ENCODE data around the gene KBTBD12. TPM values are rescaled to one million over a fixed set of nuclear protein-coding genes. Genes with fewer than 3 reads are reported as not detected.

Gene KBTBD12
- total and polyA plus RNA-seq, 10 of the 15 experiments (the other 5 are each of a cell fraction or from before 2014, with no cell fraction given) = 0.01 to 0.11 TPM; not detected in 8

DNA sequence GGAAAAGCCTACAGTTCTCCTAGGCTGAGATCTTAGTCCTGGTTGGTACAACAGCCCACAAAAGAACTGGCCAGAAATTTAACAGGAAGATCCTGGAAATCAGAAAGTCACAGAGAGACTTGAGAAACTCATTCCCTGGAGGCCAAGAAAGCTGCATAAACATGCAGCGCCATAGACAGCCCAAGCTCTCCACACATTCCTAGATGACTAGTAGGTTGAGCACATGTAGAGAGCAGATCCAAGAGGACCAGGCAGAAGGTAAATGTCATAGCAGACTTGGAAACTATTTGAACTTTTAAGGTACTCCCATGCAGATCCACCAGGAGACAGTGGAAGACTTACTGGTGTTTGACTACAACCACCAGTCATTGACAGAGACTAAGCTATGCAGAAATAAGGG lies 18.4 kb downstream of the KBTBD12 start (continued):
- TF ChIP-seq, protein P1, sequence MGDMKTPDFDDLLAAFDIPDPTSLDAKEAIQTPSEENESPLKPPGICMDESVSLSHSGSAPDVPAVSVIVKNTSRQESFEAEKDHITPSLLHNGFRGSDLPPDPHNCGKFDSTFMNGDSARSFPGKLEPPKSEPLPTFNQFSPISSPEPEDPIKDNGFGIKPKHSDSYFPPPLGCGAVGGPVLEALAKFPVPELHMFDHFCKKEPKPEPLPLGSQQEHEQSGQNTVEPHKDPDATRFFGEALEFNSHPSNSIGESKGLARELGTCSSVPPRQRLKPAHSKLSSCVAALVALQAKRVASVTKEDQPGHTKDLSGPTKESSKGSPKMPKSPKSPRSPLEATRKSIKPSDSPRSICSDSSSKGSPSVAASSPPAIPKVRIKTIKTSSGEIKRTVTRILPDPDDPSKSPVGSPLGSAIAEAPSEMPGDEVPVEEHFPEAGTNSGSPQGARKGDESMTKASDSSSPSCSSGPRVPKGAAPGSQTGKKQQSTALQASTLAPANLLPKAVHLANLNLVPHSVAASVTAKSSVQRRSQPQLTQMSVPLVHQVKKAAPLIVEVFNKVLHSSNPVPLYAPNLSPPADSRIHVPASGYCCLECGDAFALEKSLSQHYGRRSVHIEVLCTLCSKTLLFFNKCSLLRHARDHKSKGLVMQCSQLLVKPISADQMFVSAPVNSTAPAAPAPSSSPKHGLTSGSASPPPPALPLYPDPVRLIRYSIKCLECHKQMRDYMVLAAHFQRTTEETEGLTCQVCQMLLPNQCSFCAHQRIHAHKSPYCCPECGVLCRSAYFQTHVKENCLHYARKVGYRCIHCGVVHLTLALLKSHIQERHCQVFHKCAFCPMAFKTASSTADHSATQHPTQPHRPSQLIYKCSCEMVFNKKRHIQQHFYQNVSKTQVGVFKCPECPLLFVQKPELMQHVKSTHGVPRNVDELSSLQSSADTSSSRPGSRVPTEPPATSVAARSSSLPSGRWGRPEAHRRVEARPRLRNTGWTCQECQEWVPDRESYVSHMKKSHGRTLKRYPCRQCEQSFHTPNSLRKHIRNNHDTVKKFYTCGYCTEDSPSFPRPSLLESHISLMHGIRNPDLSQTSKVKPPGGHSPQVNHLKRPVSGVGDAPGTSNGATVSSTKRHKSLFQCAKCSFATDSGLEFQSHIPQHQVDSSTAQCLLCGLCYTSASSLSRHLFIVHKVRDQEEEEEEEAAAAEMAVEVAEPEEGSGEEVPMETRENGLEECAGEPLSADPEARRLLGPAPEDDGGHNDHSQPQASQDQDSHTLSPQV (IDR thresholded peaks at IDR 0.05) = no peak
- TF ChIP-seq TCF3 (IDR thresholded peaks at IDR 0.05; ENCODE audit: borderline replicate concordance, insufficient read depth, low read depth, low read length) (no peak), BACH1 (IDR thresholded peaks at IDR 0.05; ENCODE audit: borderline replicate concordance) (no peak), BMI1 (IDR thresholded peaks at IDR 0.05; ENCODE audit: borderline replicate concordance) (no peak), SREBF2 (IDR thresholded peaks at IDR 0.05; ENCODE audit: low read length) (no peak), TAF1 (IDR thresholded peaks at IDR 0.05; ENCODE audit: borderline replicate concordance, low read depth, low read length) (no peak)
- TF ChIP-seq, protein P2, sequence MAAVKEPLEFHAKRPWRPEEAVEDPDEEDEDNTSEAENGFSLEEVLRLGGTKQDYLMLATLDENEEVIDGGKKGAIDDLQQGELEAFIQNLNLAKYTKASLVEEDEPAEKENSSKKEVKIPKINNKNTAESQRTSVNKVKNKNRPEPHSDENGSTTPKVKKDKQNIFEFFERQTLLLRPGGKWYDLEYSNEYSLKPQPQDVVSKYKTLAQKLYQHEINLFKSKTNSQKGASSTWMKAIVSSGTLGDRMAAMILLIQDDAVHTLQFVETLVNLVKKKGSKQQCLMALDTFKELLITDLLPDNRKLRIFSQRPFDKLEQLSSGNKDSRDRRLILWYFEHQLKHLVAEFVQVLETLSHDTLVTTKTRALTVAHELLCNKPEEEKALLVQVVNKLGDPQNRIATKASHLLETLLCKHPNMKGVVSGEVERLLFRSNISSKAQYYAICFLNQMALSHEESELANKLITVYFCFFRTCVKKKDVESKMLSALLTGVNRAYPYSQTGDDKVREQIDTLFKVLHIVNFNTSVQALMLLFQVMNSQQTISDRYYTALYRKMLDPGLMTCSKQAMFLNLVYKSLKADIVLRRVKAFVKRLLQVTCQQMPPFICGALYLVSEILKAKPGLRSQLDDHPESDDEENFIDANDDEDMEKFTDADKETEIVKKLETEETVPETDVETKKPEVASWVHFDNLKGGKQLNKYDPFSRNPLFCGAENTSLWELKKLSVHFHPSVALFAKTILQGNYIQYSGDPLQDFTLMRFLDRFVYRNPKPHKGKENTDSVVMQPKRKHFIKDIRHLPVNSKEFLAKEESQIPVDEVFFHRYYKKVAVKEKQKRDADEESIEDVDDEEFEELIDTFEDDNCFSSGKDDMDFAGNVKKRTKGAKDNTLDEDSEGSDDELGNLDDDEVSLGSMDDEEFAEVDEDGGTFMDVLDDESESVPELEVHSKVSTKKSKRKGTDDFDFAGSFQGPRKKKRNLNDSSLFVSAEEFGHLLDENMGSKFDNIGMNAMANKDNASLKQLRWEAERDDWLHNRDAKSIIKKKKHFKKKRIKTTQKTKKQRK (IDR thresholded peaks at IDR 0.05; ENCODE audit: low read depth, low read length) = no peak

Data from GM12878 (cell line).